GM19193 (cell line): ENCODE results near the gene FOXN4.

Source experiments
- POLR2A ChIP-seq: IDR thresholded peaks from 4 replicates; pipeline ENCODE4 v1.6.1; 2011; ENCODE audit not compliant: insufficient read depth, insufficient read length; ENCODE audit errors: extremely low read depth

FOXN4 gene

DNA sequence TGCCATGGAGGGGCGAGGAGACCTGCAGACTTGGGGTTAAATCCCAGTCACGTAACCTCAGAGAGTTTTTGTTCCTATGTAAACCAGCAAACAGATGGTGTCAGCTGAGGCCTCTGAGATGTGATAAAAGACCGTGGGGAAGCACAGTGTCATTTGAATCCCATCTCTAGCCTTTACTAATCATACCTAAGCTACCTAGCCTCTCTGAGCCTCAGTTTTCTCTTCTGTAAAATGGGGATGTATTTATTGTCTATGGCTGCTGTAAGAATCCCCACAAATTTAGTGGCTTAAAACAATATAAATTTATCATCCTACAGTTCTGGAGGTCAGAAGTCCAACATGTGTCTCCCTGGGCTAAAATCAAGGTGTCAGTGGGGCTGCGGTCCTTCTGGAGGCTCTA, 33.9 kb downstream of the FOXN4 start:
- no peak for TF ChIP-seq POLR2A

DNA sequence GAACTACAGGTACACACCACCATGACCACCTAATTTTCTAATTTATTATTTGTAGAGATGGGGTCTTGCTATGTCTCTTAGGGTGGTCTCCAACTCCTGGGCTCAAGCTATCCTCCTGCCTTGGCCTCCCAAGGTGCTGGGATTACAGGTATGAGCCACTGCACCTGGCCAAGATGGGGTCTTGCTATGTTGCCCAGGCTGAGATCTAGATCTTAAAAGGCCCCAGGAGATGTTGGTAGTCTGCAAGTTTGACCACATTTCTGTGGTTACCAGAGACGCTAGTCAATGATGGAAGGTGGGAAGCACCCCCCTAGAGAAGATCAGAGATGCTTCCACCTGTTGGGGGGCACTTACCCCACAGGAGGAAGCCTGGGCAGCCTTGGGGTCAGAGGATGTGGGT, 34.7 kb downstream of the FOXN4 start:
- TF ChIP-seq POLR2A: no peak

GRCh38 chr12:109273354-109273753, 35.7 kb downstream of the FOXN4 start:
- TF ChIP-seq POLR2A: no peak

DNA sequence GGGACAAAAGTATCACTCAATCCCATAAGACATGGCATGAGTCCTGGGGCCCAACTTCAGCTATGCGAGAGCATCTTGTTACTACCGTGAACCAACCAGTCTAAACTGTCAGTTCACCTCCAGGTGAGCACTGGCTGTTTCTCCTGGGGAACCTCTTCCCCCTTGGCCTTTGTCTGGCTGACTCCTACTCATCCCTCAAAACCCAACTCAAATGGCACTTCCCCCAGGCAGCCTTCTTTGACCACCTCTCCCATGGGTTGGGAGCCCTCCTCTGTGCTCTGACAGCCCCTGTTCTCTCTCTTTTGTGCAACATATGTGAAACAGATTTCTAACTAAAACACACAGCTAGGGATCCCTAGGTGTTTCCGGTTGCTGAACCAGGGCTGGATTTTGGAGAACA, 37.7 kb downstream of the FOXN4 start:
- TF ChIP-seq POLR2A: no peak

GRCh38 chr12:109270494-109270893, 38.6 kb downstream of the FOXN4 start:
- no peak for TF ChIP-seq POLR2A

DNA sequence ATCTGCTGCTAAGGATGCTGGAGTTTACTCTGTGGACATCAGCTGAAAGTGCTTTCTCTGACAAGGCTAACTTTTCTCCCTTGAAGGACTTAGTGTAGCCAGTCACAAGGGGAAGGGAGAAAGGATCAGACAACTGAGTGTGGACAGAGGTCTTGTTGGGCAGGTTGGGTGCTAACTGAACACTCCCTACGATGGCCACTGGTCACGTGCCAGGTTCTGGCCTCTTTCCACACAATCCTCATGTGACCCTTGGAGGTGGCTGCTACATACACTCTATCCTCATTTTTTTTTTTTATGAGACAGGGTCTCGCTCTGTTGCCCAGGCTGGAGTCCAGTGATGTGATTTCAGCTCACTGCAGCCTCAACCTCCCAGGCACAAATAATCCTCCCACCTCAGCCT, 39.7 kb downstream of the FOXN4 start:
- no peak for TF ChIP-seq POLR2A

DNA sequence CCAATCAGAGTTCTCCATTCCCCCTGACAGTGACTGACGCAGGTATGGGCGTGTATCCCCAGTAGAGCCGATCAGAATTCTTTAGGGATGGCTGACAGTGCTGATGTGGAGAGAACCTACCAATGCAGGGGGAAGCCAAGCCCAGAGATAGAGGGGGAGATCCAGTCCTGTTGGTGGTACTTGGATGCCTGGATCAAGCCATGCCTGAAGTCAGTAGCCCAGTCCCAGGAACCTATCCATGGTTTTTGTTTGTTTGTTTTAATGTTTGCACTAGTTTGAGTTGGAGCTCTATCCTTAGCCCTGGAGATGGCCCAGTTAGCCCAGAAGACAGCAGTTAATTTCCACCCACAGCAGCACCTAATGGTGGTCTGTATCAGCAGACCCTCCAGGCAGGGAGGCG, 40.2 kb downstream of the FOXN4 start:
- TF ChIP-seq POLR2A: no peak

DNA sequence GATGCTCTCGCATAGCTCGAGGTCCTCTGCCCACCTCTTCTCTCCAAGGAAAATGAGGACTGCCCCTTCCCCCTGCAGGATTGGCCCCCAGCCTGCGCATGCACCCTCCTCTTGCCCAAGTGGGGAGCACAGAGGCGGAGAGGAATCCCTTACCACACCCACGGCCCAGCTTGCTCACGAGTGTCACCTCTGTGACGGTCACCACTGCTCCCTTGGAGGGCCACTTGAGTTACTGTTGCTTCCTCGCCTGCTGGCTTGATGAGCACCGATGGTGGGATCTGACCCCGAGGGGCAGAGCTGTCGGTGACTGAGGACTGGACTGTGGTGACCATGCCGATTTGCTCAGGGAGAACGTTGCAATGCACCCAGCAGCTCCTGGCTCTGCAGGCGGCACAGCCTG, 41.7 kb downstream of the FOXN4 start:
- TF ChIP-seq POLR2A: no peak

DNA sequence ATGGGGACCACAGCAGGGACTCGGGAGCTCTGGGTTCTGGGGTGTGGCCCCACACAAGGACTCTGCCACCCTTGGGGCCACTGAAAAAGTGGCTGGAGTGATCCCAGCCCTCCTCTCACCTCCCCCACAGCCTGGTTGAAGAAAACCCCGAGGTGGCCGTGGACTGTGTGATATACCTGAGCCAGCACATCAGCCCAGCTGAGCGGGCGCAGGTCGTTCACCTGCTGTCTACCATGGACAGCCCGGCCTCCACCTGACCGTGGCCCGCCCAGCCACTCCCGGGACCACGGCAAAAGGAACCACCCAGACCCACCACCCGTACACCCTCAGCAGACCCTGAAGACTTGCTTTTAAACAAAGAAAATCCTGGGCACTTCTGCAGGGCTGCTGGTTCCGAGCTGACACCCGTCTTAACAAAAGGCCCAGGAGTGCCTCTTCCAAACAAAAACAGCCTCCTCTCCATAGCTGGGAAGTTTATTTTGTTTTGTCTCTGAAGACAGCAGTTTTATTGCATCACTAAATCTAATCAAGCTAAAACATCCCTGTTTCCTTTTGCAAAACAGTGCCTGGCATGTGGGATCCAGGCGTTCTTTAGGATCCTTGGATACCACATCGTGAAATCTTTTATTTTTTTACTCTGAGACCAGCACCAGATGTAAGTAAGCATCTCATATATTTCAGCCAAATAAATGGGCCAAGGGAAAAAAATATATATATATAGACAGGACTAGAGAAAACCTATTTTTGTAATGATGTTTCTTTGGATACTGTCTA, 42.8 kb downstream of the FOXN4 start:
- TF ChIP-seq POLR2A: no peak

DNA sequence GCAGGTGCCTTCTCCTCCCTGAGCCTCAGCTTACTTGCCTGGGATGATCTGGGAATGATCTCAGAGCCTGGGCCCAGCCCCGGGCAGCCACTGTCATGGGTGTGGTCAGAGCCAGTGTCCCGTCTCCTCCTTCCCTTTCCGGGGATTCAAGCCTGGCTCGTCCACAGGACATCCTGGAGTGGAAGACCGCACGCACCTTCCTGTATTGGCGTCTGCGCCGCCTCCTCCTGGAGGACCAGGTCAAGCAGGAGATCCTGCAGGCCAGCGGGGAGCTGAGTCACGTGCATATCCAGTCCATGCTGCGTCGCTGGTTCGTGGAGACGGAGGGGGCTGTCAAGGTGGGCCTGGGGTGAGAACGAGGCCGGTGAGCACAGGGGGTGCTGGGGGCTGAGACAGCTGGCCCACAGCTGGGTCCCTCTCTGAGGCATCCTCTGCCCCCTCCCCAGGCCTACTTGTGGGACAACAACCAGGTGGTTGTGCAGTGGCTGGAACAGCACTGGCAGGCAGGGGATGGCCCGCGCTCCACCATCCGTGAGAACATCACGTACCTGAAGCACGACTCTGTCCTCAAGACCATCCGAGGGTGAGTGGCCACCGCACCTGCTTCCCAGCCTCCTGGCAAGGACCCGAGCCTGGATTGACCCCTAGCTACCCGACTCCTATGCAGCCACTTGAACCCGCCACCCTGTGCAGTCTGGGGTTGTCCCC, 44.0 kb downstream of the FOXN4 start:
- no peak for TF ChIP-seq POLR2A

DNA sequence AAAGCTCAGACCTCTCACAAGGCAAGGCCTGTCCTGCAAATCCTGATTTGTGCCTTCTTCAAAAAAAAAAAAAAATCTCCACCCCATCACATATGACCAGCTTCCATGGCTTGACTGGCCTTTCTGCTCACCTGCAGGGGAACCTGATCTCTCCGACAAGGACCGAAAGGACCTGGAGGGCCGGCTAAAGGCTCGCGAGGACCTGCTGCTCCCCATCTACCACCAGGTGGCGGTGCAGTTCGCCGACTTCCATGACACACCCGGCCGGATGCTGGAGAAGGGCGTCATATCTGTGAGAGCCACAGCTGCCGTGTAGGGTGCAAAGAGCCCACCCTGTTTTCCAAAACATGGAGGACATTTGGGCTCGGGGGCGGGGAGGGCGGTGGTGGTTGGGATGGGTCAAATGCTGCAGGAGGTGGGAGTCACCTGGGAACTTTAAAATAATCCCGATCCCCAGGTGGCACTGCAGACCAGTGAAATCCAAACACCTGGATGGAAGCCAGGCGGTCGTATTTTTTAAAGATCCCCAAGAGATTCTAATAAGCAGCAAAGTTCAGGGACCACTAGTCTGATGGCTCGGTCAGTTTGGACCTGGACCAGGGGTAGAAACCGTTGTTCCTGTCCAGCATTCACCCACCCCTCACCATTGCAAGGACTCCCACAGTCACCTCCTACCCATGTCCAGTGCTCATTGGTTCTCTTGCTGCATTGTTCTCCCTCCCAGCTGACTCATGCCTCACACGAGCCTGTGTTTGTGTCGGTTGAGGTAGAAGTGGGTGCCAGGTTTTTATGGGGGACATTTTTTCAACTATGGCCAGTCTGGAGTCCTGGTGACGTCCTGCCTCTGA, 44.8 kb downstream of the FOXN4 start:
- TF ChIP-seq POLR2A: no peak

DNA sequence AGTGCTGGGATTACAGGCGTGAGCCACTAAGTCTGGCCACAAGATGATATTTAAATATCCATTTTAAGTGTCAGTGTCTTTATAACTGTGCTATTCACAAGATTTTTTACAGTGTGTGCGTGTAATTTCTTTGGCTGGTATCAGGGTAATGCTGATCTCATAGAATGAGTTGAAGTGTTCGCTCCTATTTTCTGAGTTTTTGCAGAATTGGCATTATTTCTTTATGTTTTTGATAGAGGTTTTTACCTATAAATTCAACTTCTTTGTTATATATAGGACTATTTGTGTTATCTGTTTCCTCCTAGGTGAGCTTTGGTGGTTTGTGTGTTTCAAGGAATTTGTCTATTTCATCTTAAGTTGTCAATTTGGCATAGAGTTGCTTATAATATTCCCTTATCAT, 45.6 kb downstream of the FOXN4 start:
- no peak for TF ChIP-seq POLR2A

DNA sequence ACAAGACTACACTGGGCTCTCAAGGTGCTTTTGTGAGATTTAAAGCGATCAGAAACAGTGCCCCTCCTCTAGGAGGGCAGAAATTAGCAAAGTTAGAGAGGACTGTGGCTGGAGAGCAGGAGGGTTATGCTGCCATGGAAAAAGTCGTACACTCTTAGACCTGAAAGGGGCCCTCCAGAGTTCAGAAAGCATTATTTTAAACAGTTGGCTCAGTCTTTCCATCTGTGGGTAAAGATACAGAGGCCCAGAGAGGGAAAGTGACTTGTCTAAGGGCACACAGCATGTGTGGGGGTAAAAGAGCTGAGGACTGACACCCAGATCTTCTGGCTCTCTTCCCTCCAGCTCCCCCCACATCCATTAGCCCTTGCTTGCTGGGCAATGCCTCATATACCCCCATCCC, 47.1 kb downstream of the FOXN4 start:
- TF ChIP-seq POLR2A: no peak

DNA sequence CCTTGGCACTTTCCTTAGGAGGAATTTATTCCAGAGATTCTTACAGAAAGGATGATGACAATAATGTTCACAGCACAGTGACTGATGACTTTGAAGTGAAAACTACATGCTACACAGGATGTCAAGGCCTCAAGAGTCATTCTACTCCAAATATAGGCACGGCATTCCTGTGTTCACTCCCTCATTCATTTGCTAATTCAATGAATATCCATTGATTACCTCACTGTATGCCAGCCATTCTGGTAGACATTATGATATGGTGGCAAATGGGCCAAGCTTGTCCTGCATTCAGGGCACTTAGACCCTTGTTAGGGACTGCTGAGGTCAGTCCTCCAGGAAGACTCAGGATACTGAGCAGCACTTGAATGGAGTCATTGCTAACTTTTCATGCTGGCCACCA, 48.0 kb downstream of the FOXN4 start:
- no peak for TF ChIP-seq POLR2A

DNA sequence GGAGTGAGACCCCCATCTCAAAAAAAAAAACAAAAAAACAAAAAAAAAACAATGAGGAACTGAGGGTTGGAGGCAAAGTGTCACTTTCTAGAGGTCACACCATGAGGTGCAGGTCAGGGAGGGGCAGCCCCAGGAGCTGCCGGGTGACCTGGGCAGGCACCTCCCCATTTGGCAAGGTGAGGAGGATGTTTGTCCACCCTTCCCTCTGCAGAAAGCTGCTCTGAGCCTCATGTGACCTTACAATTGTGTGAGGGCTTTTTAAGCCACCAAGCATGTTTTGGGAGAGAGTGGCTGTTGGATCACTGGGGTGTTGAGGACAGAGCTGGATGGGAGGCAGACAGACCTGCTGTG, 49.6 kb downstream of the FOXN4 start:
- TF ChIP-seq POLR2A: no peak

- no peak for TF ChIP-seq POLR2A
Measured at GRCh38 chr12:109258607-109259544, 50.2 kb downstream of the FOXN4 start.
